H1 (cell line): ENCODE data around the gene SCD. TPM values are rescaled to one million over a fixed set of nuclear protein-coding genes. Genes with fewer than 3 reads are reported as not detected.

Experiments
- CTCF ChIA-PET: fragments of 300-600 bp; sonication (Branson Sonifier 250); formaldehyde crosslinking; loops from one replicate; lab custom pipeline; 2021; ENCODE audit not compliant: partially characterized antibody; lab: Charles Lee
- POLR2A ChIA-PET: fragments of 300-600 bp; sonication (Branson Sonifier 250); formaldehyde crosslinking; loops from one replicate; lab custom pipeline; 2021; ENCODE audit warnings: inconsistent platforms; ENCODE audit not compliant: partially characterized antibody; lab: Charles Lee
- DNase-seq, 2 experiments: peaks; one replicate each; pipeline versions ENCODE4 v3.0.0 to v3.0.0-alpha.2; 2010 to 2022; ENCODE audit warnings: low spot score in 2 of 2, low read depth in 1 of 2, mixed read lengths in 1 of 2
- FAIRE-seq: peaks from 2 replicates; lab custom pipeline; 2011; peaks lifted over from hg19 to GRCh38; lab: Jason Lieb, UNC
- H2AFZ ChIP-seq: 2 replicates; pipeline ENCODE4 v1.8.1; 2012; ENCODE audit warnings: low read length, inconsistent platforms
- H2AK5ac ChIP-seq: 2 replicates; pipeline ENCODE4 v1.6.1; 2013; ENCODE audit warnings: low read depth, low read length
- H2BK120ac ChIP-seq: replicated peaks from 2 replicates; pipeline ENCODE3; 2013; ENCODE audit warnings: low read depth, low read length, inconsistent platforms
- H2BK12ac ChIP-seq: 2 replicates; pipeline ENCODE4 v1.6.1; 2013; ENCODE audit warnings: low read depth, low read length
- H2BK15ac ChIP-seq: 2 replicates; pipeline ENCODE4 v1.6.1; 2013; ENCODE audit warnings: low read length
- H2BK20ac ChIP-seq: 2 replicates; pipeline ENCODE4 v1.6.1; 2013; ENCODE audit warnings: low read length
- H2BK5ac ChIP-seq: 2 replicates; pipeline ENCODE4 v1.6.1; 2013; ENCODE audit warnings: low read depth, low read length
- H3K14ac ChIP-seq: 2 replicates; pipeline ENCODE4 v1.6.1; 2013; ENCODE audit warnings: inconsistent platforms; ENCODE audit not compliant: insufficient read length
- H3K18ac ChIP-seq: 2 replicates; pipeline ENCODE4 v1.6.1; 2013; ENCODE audit warnings: low read length; ENCODE audit errors: extremely low read depth
- H3K23ac ChIP-seq: 2 replicates; pipeline ENCODE4 v1.6.1; 2013; ENCODE audit warnings: inconsistent platforms; ENCODE audit not compliant: insufficient read length
- H3K23me2 ChIP-seq: 2 replicates; pipeline ENCODE4 v1.6.1; 2013; ENCODE audit warnings: low read depth, low read length
- H3K27ac ChIP-seq: 2 replicates; pipeline ENCODE4 v1.6.1; 2011; ENCODE audit warnings: low read depth, low read length, inconsistent platforms
- H3K27me3 ChIP-seq, 4 experiments: replicated peaks in 1 of 4; 1 replicate in 1 of 4; 2 replicates in 3 of 4; pipeline versions ENCODE4 v1.6.1 to v1.8.1; 2011 to 2013; ENCODE audit warnings: low read length in 3 of 4, mild to moderate bottlenecking in 3 of 4, inconsistent platforms in 2 of 4, mixed read lengths in 2 of 4, moderate library complexity in 1 of 4; ENCODE audit not compliant: control insufficient read depth in 3 of 4, insufficient read depth in 3 of 4; ENCODE audit errors: extremely low read depth in 1 of 4
- H3K36me3 ChIP-seq, 4 experiments: 2 replicates each; pipeline versions ENCODE4 v1.6.1 to v1.8.1; 2011 to 2013; ENCODE audit warnings: mild to moderate bottlenecking in 4 of 4, low read length in 3 of 4, moderate library complexity in 2 of 4, control low read depth in 1 of 4, inconsistent platforms in 1 of 4; ENCODE audit not compliant: insufficient read depth in 4 of 4, control insufficient read depth in 2 of 4
- H3K4ac ChIP-seq: replicated peaks from 2 replicates; pipeline ENCODE3; 2013; ENCODE audit warnings: low read length, low read depth, mixed read lengths, inconsistent platforms; ENCODE audit not compliant: insufficient read length
- H3K4me1 ChIP-seq, 4 experiments: replicated peaks in 1 of 4; 1 replicate in 1 of 4; 2 replicates in 3 of 4; pipeline versions ENCODE4 v1.6.1 to v1.8.1; 2011 to 2013; ENCODE audit warnings: low read length in 3 of 4, inconsistent platforms in 2 of 4, mixed read lengths in 1 of 4; ENCODE audit not compliant: insufficient read depth in 4 of 4, control insufficient read depth in 3 of 4
- H3K4me2 ChIP-seq, 2 experiments: 2 replicates each; pipeline versions ENCODE4 v1.6.1 to v1.8.1; 2011 to 2013; ENCODE audit warnings: low read depth in 2 of 2, low read length in 2 of 2, control low read depth in 1 of 2, inconsistent platforms in 1 of 2, mild to moderate bottlenecking in 1 of 2; ENCODE audit not compliant: insufficient read depth in 1 of 2
- H3K4me3 ChIP-seq, 4 experiments: fragments of 200-600, 300-600 bp in 1 of 4; sonication (generic), shearing (Covaris generic), sonication (Bioruptor Twin) in 1 of 4; 2 replicates each; pipeline versions ENCODE4 v1.5.1 to v1.8.1; 2011 to 2016; ENCODE audit warnings: low read length in 4 of 4, low read depth in 3 of 4, control low read depth in 2 of 4, inconsistent platforms in 2 of 4, mild to moderate bottlenecking in 2 of 4, mixed read lengths in 1 of 4, moderate library complexity in 1 of 4; ENCODE audit not compliant: insufficient read depth in 2 of 4; ENCODE audit errors: extremely low read depth in 1 of 4
- H3K56ac ChIP-seq: replicated peaks from 2 replicates; pipeline ENCODE3; 2013; ENCODE audit warnings: low read depth, mild to moderate bottlenecking, mixed read lengths, low read length, inconsistent platforms; ENCODE audit not compliant: insufficient read length
- H3K79me1 ChIP-seq: 2 replicates; pipeline ENCODE4 v1.6.1; 2013; ENCODE audit warnings: low read depth, low read length, control low read depth
- H3K79me2 ChIP-seq, 2 experiments: 2 replicates each; pipeline versions ENCODE4 v1.6.1 to v1.8.1; 2012 to 2013; ENCODE audit warnings: low read length in 2 of 2, mild to moderate bottlenecking in 2 of 2, inconsistent platforms in 1 of 2; ENCODE audit not compliant: insufficient read depth in 2 of 2, control insufficient read depth in 1 of 2
- H3K9ac ChIP-seq, 4 experiments: replicated peaks in 1 of 4; 1 replicate in 1 of 4; 2 replicates in 3 of 4; pipeline versions ENCODE4 v1.6.1 to v1.8.1; 2011 to 2013; ENCODE audit warnings: low read depth in 3 of 4, low read length in 3 of 4, control low read depth in 2 of 4, mild to moderate bottlenecking in 2 of 4, moderate library complexity in 2 of 4, inconsistent platforms in 1 of 4; ENCODE audit errors: extremely low read depth in 1 of 4
- H3K9me3 ChIP-seq, 2 experiments: 2 replicates each; pipeline versions ENCODE4 v1.6.1 to v1.8.1; 2012 to 2013; ENCODE audit warnings: mild to moderate bottlenecking in 2 of 2, moderate library complexity in 2 of 2, control low read depth in 1 of 2, inconsistent platforms in 1 of 2, low read depth in 1 of 2, low read length in 1 of 2, mixed read lengths in 1 of 2; ENCODE audit not compliant: insufficient read depth in 2 of 2
- H4K20me1 ChIP-seq, 2 experiments: replicated peaks in 1 of 2; 2 replicates each; pipeline versions ENCODE3 to v1.8.1; 2011 to 2013; ENCODE audit warnings: inconsistent platforms in 2 of 2, low read length in 2 of 2, mild to moderate bottlenecking in 1 of 2; ENCODE audit not compliant: insufficient read depth in 2 of 2, control insufficient read depth in 1 of 2
- H4K5ac ChIP-seq: 2 replicates; pipeline ENCODE4 v1.6.1; 2013; ENCODE audit warnings: low read length, low read depth, mixed read lengths, inconsistent platforms; ENCODE audit not compliant: insufficient read length
- H4K8ac ChIP-seq: 2 replicates; pipeline ENCODE4 v1.8.0; 2013; ENCODE audit warnings: mild to moderate bottlenecking, moderate library complexity, low read length, inconsistent platforms; ENCODE audit not compliant: insufficient read depth; ENCODE audit errors: extremely low read depth
- H4K91ac ChIP-seq: replicated peaks from 2 replicates; pipeline ENCODE3; 2013; ENCODE audit warnings: low read length, mixed read lengths, inconsistent platforms; ENCODE audit not compliant: insufficient read length
- ASH2L ChIP-seq: fragments of 200-600, 300-600 bp; sonication (generic); IDR thresholded peaks from one replicate; pipeline ENCODE4 v1.7.1; 2017; ENCODE audit warnings: low read length
- CHD1 ChIP-seq: IDR thresholded peaks from 2 replicates; pipeline ENCODE4 v1.6.1; 2012; ENCODE audit warnings: low read depth, low read length, improper control_type of control experiment
- NANOG ChIP-seq: IDR thresholded peaks from 2 replicates; pipeline ENCODE4 v1.6.1; 2011; ENCODE audit warnings: low read length, low read depth, mild to moderate bottlenecking, inconsistent platforms; ENCODE audit not compliant: insufficient read depth, poor library complexity, severe bottlenecking
- WGBS, 2 experiments: shearing (Covaris generic) in 1 of 2; methylation state at CpG; one replicate each; pipeline versions ENCODE4 v1.1.6 to v1.1.7; 2013 to 2015; ENCODE audit warnings: low lambda C conversion rate in 2 of 2, mixed read lengths in 2 of 2, inconsistent platforms in 1 of 2, low coverage in 1 of 2, missing lambda C conversion rate in 1 of 2; ENCODE audit not compliant: insufficient replicate concordance in 2 of 2, insufficient coverage in 1 of 2, insufficient read length in 1 of 2; ENCODE audit errors: extremely low coverage in 1 of 2, missing lambda C conversion rate in 1 of 2; 5-methylcytosine and 5-hydroxymethylcytosine counted together
- long read RNA-seq, 2 experiments: library from RNA in 1 of 2; library from capped mRNA in 1 of 2; stranded (forward); transcript quantifications; one replicate each; pipeline ENCODE4 v2.0.0, GENCODE V29; 2021; ENCODE audit warnings: inconsistent platforms in 1 of 2
- polyA minus RNA-seq, 3 experiments: library from RNA; depleted of rRNA, polyadenylated mRNA; stranded (reverse); fragments of >200 nt; gene quantifications; 1 replicate in 2 of 3; 2 replicates in 1 of 3; pipeline ENCODE4 v1.2.3, GENCODE V29; 2011
- polyA plus RNA-seq, 7 experiments: library from polyadenylated mRNA; depleted of rRNA in 3 of 7; stranded (reverse) in 5 of 7; unstranded in 2 of 7; fragments of >200 nt in 5 of 7; fragments of 200-250 nt in 2 of 7; gene quantifications; 1 replicate in 5 of 7; 2 replicates in 1 of 7; 4 replicates in 1 of 7; pipeline versions ENCODE4 v1.2.1 to v1.2.3, GENCODE V29; 2011 to 2013; ENCODE audit warnings: missing spikeins in 2 of 7, mixed read lengths in 2 of 7
- total RNA-seq: library from RNA; stranded (reverse); fragmentation: NEBNext Ultra II Directional; extraction: Animal tissue kit (Norgen Biotek cat#: 25700); gene quantifications from 2 replicates; pipeline ENCODE4 v1.2.1, GENCODE V29; 2021

The SCD gene
- total RNA-seq (604 and 621 TPM in 2 replicates), polyA plus RNA-seq (2011; rRNA removed) (372 and 397 TPM in 2 replicates), polyA minus RNA-seq (2011; rRNA and poly(A)+ RNA removed) (618 and 631 TPM in 2 replicates)
- polyA plus RNA-seq (2011; cell fraction: cytosol; rRNA removed), result 289 TPM
- 214 TPM for polyA plus RNA-seq (2011; cell fraction: nucleus; rRNA removed)
- polyA plus RNA-seq (2012, experiment 1 of 2), result 318 to 453 TPM (median 393 TPM) in 4 replicates
- polyA plus RNA-seq (2012, experiment 2 of 2), result 219 TPM
- polyA plus RNA-seq (2013, experiment 1 of 2), result 934 TPM
- polyA plus RNA-seq (2013, experiment 2 of 2), result 1,101 TPM
- 331 TPM for polyA minus RNA-seq (2011; cell fraction: cytosol; rRNA and poly(A)+ RNA removed)
- polyA minus RNA-seq (2011; cell fraction: nucleus; rRNA and poly(A)+ RNA removed), result 203 TPM
- long read RNA-seq, experiment 1, full-length matches to known transcripts, result 150 of 869 reads
- long read RNA-seq, experiment 1, partial matches to known transcripts, result 699 of 869 reads
- long read RNA-seq, experiment 1, other reads (novel, unspliced or antisense), result 20 of 869 reads
- long read RNA-seq, experiment 2, full-length matches to known transcripts, result 9 of 62 reads
- long read RNA-seq, experiment 2, partial matches to known transcripts, result 3 of 62 reads
- long read RNA-seq, experiment 2, other reads (novel, unspliced or antisense), result 50 of 62 reads

- peak within 1 kb of the TSS; percentile 85 to 95 (median 90) for H3K4me3 ChIP-seq
- H3K4me1 ChIP-seq, result peaks cover 10 to 30% (median 20%) of the 10 kb centered on the region in 4 experiments
- H3K79me1 ChIP-seq, result peaks cover 13% of the 10 kb centered on the region; the same call in 1 of the 2 replicates
- H4K20me1 ChIP-seq, result peaks cover 26 to 41% of the 10 kb centered on the region in 2 experiments
- no peak within 1 kb of the TSS for H3K23ac ChIP-seq
- H4K91ac ChIP-seq, result peak within 1 kb of the TSS; percentile 77
- no peak within 1 kb of the TSS for H3K14ac ChIP-seq
- no peak within 1 kb of the TSS for H2AFZ ChIP-seq
- H3K9me3 ChIP-seq, result no peaks in the 10 kb centered on the region
- peaks cover 19% of the 10 kb centered on the region for H3K23me2 ChIP-seq
- DNase-seq, result peak; percentile 86 to 91
- H3K27ac ChIP-seq, result peak within 1 kb of the TSS; percentile 80
- POLR2A ChIA-PET, result interaction anchor here (0.6 to 9.6 kb wide), 19 partner anchors 9 to 1355 kb away, joined by 3 to 103 read pairs (median 4); no protein-coding TSS in a partner anchor
- peak within 1 kb of the TSS; percentile 87 for H3K18ac ChIP-seq
- H3K4me2 ChIP-seq, result peak within 1 kb of the TSS; percentile 85 to 97
- no peak within 1 kb of the TSS; the same call in 1 of the 2 replicates for H2AK5ac ChIP-seq
- peaks cover 32 to 56% of the 10 kb centered on the region in 2 experiments for H3K79me2 ChIP-seq
- peak within 1 kb of the TSS; percentile 95 for H2BK5ac ChIP-seq
- no peak within 1 kb of the TSS for H2BK20ac ChIP-seq
- peak within 1 kb of the TSS; percentile 95 for H3K56ac ChIP-seq
- FAIRE-seq, result no peak
- H3K9ac ChIP-seq, result peak within 1 kb of the TSS; percentile 70 to 91 (median 84)
- H3K36me3 ChIP-seq, result peaks cover 31 to 41% (median 37%) of the 10 kb centered on the region in 4 experiments
- H2BK15ac ChIP-seq, result peak within 1 kb of the TSS; percentile 48; the same call in 1 of the 2 replicates
- CTCF ChIA-PET, result interaction anchor here (0.9 to 21.7 kb wide), 10 partner anchors 9 to 170 kb away, joined by 3 to 226 read pairs (median 6); partner anchors contain the start of gene SEC31B
- peak within 1 kb of the TSS; percentile 60 for H2BK120ac ChIP-seq
- peak within 1 kb of the TSS; percentile 53 for H2BK12ac ChIP-seq
- H4K8ac ChIP-seq, result peak within 1 kb of the TSS; percentile 78
- 1% methylated on average over 47 of the region's 73 CpGs; no CpG with 5 or more reads in 1 of the 2 experiments for WGBS, 2 experiments
- peak within 1 kb of the TSS; percentile 84 for H3K4ac ChIP-seq
- no peaks in the 10 kb centered on the region for H3K27me3 ChIP-seq
- H4K5ac ChIP-seq, result peak within 1 kb of the TSS; percentile 84
- TF ChIP-seq ASH2L (no peak), NANOG (no peak), CHD1 (no peak)
Observed at GRCh38 chr10:100346765-100347567, at the start of gene SCD. Gene SCD (plus strand): TSS chr10:100347233. CDS start chr10:100347505, 272 bp downstream.
